Activated CD4-positive, alpha-beta T cell treated with anti-CD3 and anti-CD28 coated beads for 4 hours (primary cell): ENCODE measurements around the gene CD300A.
A peak's percentile ranks its signal among the peaks of the same experiment; 100 is the strongest.

Experiments
- DNase-seq, 2 donors: peaks; one replicate each; pipeline ENCODE4 v3.0.0-alpha.2; 2020

CD300A gene

DNA sequence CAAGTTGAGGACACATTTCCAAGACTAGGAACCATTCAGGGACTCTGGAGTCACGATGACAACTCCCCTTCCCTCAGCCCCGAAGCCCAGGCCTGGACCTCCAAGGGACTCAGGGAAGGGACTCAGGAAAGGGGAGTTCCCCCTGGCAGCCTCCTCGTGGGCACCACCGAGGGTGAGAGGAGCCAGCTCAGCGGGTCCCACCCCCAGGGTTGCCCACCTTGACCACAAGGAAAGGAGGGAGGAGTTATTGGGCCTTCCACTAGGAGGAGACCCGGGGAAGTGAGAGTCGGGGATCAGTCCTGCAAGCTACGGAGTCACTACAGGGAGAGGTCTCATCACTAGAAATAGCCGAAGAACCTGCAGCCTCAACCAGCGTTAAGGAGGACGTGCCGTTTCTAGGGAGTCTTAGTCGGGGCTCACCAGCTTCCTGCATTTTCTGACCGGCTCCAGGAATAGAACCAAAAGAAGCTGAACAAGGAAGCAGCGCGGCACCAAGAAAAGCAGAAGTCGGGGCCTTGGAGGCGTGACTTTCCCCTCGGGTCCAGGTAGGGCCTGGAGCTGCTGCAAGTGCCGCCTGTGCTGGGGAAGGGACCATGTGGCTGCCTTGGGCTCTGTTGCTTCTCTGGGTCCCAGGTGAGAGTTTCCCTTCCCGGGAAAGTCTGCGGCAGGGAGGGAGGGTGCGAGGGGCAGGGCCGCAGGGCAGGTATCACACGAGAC lies at the start of gene CD300A:
TSS of gene CD300A (plus strand) at position 524 of the 717 bp plus-strand sequence. CDS start at position 594, 70 bp downstream.
- DNase-seq = peak in 1 of 2 donors; percentile 16

DNA sequence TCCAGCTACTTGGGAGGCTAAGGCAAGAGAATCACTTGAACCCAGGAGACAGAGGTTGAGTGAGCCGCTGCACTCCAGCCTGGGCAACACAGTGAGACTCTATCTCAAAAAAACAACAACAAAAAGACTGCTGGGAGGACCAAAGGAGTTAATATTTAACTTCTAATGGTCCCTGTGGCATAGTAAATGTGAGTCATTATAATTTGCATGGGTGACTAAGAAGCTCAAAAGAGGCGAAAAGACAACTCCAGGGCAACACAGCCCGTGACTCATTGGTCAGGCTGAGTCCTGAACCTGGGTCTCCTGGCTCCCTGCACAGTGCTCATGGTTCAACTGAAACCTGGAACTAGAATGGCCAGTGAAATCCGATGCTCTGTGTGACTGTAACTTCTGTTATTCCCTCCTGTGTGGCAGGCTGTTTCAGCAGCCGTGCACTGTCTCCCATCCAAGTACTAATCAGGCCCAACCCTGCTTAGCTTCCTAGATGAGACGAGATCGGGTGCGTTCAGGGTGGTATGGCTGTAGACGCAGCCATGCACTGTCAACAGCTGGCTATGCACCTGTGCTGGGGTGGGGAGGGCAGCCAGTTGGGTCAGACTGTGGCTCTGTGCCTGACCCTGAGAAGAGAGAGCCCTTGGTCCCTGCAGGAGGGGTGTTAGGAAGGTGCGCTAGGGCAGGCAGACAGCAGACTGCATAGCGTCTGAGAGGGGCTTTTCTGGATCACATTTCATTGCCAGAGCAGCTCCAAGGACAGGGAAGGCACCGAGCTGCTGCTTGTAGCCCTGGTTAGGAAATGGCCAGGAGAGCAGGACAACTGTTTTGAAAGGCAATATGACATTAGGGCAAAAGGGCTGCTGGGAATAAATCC lies 49.0 kb upstream of the CD300A start:
- no peak for DNase-seq

DNA sequence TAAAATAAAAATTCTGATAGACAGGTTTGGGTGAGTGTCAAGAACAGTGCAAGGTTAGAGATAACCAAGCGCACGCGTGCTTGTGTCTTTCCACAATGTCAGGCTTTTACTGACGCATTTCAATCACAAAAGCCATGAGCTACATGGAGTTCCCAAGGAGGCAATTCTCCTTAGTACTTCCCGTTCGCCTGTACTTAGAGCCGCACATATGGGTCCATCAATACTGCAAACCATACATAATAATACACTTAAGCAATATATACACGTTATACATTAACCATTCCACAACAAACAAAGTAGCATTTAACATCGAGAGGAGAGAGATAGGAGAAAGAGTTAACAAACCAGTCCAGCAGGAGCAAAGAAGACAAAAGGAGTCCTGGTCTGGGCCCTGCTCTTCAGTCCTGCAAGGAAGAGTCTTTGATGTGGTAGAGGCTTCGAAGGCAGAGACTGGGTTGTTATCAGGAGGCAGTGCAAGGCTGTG lies 46.5 kb upstream of the CD300A start:
- no peak for DNase-seq

DNA sequence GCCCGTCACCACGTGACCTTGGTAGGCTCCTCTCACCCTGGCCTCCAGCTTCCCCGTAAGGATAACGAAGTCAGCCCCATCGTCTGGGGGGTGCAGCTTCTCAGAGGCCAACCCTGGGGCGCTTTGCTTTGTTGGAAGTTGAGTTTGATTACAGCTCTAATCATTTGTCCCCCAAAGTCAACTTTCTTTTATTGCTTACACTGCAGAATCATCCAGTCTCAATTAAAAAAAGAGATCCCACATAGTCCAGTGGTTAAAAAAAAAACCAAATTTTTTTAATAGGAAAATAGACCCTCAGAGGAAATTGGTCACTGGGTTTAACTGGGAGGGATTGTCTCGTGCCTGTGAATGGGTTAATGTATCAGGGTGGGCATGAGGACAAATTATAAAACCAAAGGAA lies 42.3 kb upstream of the CD300A start:
- no peak for DNase-seq

DNA sequence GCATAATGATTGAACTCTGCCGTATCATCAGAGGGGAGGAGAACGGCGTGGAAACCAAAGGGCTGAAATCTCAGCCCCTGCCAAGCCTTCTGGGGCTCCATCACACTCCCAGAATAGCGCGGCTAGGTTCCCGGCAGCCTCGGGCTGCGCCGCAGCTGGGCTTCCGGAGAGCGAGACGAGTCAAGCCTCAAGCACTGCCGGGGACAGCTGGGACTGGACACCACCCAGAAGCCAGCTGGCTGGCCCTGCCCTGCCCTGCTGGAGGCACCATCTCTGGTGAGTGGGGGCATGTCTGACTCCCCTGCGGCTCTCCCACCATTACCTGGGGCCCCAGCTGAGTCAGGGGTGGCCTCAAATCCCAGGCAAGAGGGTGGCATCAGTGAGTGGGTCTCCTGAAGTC lies 41.8 kb upstream of the CD300A start:
- DNase-seq = no peak

DNA sequence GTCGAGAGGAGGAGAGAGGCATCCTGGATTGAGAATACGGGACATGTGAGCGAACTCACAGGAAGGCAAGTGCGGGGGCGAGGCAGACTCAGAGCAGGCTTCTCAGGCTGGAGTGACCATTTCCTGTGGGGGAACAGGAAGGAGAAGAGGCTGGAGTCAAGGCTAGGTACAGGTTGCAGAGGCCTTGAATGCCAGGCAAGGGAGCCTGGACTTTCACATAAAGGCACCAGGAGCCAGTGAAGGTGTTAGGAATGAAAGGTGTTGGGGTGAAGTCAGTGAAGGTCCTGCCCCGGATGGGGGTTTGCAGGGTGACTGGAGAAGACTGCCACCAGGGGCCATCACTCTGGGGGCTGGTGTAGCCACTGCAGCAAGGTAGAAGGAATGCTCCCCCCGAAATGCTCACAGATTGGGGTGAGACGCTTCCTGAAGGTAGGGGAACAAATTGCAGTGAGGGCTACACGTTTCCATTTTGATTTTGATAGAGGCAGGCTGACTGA lies 39.8 kb upstream of the CD300A start:
- DNase-seq = no peak

DNA sequence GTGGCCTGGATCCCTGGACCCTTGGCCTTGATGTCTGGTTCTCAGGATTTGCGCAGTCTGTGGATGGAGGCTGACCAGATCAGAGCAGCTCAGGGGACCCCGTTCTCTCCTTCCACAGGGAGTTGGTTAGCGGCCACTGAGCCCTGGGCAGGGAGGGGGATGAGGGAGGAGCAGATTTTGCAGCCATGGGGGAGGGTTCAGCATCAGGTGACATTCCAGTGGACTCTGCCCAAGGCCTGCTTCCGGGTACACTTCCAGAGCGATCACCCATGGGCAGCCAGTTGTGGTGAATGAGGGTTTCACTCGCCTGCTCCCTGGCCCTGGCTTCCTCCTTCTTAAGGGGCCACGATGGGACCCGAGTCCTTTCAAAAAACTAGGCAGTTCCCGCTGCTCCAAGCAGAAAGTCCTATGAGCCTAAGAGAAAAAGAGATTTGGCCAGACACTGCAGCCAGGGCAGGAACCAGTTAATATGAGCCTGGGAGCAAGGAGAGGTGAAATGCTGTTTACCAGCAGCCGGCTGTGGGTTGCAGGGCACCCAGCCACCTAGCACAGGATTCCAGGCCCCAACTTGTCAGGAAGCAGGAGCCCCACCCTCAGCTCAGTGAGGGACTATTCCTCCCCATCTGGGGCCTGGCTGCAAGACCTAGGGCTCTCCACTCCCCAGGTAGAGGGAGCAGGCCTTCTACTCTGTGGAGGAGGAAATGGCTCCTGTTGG lies 39.2 kb upstream of the CD300A start:
- DNase-seq = no peak

DNA sequence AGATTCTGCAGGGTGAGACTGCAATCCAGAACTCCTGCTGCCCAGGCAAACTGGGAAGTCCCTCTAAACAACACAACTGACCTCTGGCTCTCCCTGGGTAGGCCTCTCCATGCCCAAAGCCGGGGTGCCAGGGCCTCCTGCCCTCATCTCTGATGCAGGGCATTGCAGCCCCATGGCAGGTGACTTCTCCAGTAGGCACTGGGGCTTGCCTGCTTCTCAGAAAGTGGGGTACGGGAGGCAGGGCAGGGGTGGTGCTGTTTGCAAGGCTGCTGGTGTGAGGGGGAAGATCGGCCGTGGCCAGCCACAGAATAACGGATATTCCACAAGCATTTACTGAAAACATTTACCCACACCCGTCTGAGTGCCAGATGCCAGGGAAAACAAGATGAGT lies 38.7 kb upstream of the CD300A start:
- no peak for DNase-seq

DNA sequence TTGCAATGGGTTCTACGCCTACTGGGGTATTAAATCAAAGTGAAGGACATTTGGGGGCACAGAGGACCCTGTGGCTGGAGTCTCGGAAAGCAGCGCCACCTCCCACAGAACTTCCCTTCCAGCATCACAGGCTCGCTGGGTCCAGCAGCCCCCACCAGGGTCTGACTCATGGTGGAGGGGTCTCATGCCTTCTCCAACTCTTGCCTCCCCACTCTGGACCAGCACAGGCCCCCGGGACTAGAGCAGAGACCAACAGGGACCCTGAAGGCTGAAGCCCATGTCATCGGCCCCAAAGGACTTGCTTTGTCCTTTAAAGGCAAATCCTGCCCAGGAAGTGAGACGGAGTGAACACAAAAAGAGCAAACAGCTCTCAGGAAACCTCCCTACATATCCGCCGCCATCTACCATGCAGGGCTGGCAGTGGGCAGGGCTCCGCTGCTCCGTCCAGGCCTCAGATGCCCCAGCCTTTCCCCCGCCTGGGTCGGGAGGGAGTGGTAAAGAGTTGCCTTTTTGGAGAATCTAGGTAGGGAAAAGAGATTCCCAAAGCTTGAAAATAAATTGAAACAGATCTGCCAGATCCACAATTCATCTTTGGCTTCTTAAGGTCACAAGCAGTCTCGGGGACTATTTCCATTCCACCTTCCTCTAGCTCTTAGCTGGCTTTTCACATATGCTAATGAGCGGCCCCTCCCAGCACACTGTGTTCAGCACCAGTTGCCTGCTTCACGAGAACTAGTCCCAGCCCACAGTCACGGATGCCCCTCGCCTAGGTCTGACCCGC lies 36.6 kb upstream of the CD300A start:
- DNase-seq = no peak

DNA sequence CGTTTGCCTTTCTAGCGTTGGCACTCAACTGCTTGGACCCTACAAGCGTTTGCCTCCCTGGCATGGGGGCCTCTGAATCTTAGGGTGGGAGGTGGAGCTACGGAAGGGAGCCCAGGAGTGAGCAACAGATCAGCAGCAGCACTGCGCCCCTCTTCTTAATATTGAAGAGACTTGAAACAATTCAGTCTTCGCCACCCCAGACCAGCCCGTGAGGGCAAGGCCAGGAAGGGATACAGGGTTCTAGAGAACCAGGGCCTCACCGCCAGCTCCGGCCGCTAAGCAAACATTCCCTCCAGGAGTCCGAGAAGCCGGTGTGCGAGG lies 36.1 kb upstream of the CD300A start:
- DNase-seq = no peak

DNA sequence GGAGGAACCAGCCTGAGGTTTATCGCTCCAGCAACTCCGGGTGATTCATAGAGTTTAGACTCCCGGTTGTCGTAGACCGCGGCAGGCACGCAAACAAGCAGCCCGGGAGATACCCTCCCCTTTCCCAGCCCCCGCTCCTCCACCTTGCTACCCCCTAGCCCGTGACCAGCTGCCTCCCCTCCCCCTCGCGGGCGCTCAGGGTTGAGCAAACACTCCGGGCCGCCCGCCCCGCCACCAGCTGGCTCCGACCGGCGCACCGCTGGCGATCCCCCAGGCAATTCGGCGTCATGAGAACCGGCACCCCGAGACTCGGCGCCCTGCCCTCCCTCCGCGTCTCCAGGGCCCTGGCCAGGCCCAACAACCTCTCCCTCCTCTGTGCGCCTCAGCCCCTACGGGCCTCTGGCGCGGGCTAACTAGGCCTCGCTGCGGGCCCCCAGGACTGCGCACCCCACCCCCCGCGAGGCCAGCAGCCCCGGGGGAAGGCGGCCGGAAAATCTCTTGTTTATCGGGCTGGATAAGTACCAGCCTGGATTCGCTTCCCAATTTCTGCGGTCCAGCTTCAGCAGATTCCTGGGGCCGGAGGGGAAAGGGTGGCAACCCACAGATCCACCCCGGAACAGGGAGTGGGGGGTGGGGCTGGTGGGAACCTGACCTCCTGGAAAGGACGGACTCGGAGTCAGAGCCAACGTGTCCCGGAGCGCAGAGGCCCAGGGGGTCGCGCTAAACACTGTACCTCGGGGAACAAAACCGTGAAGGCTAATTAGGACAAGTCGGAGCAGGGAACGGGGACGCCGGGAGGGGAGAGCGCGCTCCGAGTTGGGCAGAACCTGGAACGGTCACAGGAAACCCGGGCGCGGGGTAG lies 35.5 kb upstream of the CD300A start:
- no peak for DNase-seq

DNA sequence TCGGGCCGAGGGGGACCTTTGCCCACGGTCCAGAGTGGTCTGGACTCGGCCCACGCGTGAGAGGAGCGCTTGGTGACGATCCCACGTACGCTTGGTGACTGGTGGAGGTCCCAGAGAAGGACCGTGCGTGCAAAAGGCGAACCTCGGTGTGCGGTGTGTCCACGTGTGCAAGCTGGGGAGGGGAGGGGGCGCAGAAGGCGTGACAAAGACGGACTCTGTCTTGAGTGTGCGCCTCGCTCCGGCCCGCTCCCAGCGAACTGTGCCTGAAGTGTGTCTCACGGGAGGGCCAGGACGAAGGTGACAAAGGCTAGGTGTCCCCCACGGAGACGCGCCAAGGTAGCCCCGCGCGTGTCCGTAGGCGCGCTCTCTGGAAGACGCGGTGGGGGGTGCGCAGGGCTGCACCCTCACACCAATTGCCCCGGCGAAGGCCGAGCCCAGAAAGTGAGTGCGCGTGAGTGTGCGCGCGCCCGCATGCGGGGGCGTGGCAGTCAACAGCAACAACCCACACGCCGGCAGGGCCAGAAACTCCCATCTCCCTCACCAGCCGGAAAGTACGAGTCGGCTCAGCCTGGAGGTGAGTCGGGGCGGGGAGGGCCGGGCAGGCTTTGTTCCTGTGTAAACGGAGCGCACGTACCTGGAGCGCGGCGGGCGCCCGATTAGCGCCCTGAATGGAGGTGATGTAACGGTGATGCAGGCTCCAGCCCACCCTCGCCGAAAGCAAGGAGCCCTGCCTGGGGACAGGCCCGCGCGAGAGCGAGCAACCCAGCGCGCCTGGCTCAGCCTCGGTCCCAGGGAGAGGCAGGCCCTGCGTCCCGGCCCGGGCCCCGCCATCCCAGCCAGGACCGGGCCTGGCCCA lies 34.6 kb upstream of the CD300A start, which contains the start of gene GPRC5C:
TSS of gene GPRC5C (plus strand) at position 521 of the 856 bp plus-strand sequence. CDS start 7,689 bp downstream, outside the sequence.
- DNase-seq = peak; percentile 50 to 64

DNA sequence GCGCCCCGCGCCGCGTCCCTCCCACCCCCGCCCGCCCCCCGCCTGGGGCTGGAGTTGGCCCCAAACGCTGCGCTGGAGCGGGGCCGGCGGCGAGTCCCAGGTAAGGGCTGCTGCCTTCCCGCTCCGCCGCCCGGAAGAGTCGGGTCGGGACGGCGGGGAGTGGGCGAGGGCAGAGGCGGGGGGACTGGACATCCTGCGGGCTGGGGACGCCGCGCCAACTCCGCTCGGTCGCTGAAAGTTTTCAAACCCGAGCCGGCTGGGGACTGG lies 34.1 kb upstream of the CD300A start:
- DNase-seq = no peak

DNA sequence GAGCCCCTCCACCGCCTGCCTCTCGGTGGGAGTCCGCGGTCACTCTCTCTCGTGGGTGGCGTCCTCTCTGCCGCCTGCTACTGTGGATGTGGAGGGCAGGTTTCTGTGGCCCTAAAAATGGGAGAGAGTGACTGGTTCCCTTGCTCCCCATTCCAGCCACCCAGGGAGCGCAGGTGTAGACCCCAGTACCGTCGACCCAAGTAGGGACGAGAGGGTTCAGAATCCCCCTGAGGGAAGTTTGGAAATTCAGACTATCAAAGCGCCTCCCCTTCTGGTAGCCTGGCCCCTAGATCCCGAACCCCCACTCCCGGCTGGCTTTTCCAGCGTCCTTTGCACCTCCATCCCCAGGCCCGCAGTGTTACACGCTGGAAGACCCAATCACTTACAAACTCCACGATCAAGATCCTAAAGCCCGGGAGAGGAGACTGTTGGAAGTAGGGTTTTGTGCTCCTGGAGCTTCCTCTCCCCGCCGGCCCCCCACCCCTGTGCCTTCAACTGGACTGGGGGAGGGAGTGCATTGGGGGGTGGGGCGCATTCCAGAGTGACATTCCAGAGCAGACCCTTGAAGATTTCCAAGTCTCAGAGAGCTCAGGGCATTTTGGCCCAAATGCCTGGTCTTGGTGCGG lies 33.6 kb upstream of the CD300A start:
- no peak for DNase-seq

DNA sequence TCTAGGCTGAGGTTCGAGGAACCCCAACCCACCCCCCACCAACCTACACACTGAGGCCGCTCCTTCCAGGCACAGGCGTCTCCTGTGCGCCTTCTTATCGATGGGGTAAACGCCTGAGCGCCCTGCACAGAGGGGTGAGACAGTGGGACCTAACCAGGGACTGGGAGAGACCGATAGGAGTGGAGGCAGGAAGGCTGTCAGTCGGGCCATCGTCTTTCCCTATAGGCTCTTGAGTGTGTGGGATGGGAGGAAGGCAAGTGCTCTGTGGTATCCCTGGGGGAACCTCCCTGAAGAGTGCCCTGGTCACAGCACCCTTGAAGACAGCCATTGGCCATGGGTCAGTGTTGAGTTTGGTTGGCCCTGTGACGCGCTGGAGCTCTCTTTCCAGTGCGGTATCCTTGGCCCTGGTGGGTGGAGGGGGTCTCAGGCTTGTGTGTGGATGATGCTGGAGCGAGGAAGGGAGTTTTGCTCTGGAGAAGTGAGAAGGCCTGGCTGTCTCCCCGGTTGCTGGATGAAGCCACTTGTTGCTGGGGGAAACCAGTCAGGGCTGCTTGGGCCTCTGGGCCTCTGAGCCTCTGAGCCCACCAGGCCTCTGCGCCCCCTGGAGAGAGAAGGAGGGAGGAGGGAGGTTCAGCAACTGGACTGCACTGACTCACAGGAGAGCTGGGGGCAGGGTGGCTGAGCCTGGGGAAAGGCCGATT lies 32.9 kb upstream of the CD300A start:
- no peak for DNase-seq

DNA sequence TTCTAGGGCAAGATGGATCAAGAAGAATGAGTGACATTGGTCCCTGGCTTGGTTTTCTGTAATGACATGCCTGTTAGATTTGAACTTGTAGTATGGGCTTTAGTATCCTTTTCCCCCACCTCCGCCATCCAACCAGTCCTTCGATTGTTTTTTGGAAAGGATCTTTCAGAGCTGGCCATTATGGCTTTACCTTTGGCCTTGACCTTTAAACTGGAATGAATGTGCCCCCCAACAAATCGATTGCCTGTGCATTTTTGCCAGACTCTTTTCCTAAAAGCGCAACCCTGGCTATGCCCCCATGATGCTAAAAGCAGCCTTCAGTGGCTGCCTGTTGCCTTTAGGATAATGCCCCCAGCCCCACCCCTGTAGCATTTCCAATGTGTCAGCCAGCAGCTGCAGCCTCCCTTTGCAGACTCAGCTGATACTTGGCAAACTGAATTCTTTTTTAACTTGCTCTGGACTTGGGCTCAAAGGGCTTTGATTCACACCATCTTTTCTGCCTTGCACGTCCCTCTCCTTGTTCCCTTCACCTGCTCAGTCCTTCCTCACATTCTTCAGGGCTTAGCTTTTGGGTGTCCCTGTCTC lies 30.6 kb upstream of the CD300A start:
- no peak for DNase-seq

DNA sequence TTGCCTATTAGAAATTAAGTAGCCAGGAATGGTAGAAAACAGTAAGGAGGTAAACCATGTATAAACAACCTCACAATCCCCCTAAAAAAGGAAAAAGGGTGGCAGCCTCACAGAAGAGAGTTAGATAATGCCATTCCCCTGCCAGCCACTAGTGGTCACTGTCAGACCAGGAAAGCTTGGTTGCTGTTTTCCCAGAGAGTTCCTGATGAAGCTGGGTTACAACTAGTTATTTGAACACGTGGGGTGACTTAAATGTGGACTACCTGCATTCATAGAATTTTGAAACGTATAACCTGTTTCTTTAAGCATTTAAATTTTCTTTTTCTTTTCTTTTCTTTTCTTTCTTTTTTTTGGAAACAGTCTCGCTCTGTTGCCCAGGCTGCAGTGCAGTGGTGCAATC lies 28.7 kb upstream of the CD300A start:
- no peak for DNase-seq

DNA sequence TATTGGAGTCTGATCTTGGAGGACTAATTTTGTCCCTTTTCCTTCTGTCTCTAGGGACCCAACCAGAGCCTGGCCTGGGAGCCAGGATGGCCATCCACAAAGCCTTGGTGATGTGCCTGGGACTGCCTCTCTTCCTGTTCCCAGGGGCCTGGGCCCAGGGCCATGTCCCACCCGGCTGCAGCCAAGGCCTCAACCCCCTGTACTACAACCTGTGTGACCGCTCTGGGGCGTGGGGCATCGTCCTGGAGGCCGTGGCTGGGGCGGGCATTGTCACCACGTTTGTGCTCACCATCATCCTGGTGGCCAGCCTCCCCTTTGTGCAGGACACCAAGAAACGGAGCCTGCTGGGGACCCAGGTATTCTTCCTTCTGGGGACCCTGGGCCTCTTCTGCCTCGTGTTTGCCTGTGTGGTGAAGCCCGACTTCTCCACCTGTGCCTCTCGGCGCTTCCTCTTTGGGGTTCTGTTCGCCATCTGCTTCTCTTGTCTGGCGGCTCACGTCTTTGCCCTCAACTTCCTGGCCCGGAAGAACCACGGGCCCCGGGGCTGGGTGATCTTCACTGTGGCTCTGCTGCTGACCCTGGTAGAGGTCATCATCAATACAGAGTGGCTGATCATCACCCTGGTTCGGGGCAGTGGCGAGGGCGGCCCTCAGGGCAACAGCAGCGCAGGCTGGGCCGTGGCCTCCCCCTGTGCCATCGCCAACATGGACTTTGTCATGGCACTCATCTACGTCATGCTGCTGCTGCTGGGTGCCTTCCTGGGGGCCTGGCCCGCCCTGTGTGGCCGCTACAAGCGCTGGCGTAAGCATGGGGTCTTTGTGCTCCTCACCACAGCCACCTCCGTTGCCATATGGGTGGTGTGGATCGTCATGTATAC lies 26.5 kb upstream of the CD300A start:
- no peak for DNase-seq
